Gastrocnemius medialis (tissue), 4 donors: Measurements from ENCODE around the gene SCN5A.

ENCODE experiments used
- POLR2A ChIP-seq, 2 donors: fragments of 450-650 bp; IDR thresholded peaks; one replicate each; pipeline ENCODE4 v1.6.1; 2017; ENCODE audit warnings: antibody characterized with exemption in 2 of 2, mild to moderate bottlenecking in 2 of 2, moderate library complexity in 2 of 2
- TF ChIP-seq, protein P1 (sequence below), 5 experiments: fragments of 450-650 bp in 3 of 5; fragments of 200-600 bp in 2 of 5; sonication (generic) in 2 of 5; IDR thresholded peaks in 4 of 5; conservative IDR thresholded peaks in 1 of 5; 1 replicate in 4 of 5; 2 replicates in 1 of 5; pipeline ENCODE4 v1.5.1; 2016 to 2019; ENCODE audit warnings: antibody characterized with exemption in 5 of 5, mild to moderate bottlenecking in 3 of 5, moderate library complexity in 3 of 5

GRCh38 chr3:38609386-38610111, 39.9 kb downstream of the SCN5A start:
- TF ChIP-seq, protein P1, sequence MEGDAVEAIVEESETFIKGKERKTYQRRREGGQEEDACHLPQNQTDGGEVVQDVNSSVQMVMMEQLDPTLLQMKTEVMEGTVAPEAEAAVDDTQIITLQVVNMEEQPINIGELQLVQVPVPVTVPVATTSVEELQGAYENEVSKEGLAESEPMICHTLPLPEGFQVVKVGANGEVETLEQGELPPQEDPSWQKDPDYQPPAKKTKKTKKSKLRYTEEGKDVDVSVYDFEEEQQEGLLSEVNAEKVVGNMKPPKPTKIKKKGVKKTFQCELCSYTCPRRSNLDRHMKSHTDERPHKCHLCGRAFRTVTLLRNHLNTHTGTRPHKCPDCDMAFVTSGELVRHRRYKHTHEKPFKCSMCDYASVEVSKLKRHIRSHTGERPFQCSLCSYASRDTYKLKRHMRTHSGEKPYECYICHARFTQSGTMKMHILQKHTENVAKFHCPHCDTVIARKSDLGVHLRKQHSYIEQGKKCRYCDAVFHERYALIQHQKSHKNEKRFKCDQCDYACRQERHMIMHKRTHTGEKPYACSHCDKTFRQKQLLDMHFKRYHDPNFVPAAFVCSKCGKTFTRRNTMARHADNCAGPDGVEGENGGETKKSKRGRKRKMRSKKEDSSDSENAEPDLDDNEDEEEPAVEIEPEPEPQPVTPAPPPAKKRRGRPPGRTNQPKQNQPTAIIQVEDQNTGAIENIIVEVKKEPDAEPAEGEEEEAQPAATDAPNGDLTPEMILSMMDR (IDR thresholded peaks at IDR 0.05 in 4 of 5, conservative IDR thresholded peaks at IDR 0.05 in 1 of 5): no peak
- no peak for TF ChIP-seq POLR2A (IDR thresholded peaks at IDR 0.05)
